ENCODE measurements around the gene ZNF565.
"Not testable (repeated sequence)": the region's sequence is repeated elsewhere in the genome, so short reads cannot be mapped to it uniquely, and the experiment has no call there.

Gene ZNF565

GRCh38 chr19:36149673-36150406, 64.6 kb downstream of the ZNF565 start:
- DNase-seq = no peak

DNA sequence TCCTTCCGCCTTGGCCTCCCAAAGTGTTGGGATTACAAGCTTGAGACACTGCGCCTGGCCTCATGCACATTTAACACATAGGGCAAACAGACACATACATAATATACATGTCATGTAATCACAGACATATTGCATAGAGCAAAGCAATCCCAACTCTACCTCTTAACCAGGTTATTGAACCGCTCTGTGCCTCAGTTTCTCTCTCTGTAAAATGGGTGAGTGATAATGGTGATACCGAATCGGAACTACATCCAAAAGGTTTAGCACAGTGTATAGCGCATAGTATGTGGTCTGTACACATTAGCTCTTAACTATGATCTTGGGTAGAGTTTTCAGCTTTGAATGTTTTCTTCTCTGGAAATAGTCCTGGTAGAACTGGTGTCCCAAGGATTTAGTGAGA, 69.8 kb downstream of the ZNF565 start:
- DNase-seq = no peak

DNA sequence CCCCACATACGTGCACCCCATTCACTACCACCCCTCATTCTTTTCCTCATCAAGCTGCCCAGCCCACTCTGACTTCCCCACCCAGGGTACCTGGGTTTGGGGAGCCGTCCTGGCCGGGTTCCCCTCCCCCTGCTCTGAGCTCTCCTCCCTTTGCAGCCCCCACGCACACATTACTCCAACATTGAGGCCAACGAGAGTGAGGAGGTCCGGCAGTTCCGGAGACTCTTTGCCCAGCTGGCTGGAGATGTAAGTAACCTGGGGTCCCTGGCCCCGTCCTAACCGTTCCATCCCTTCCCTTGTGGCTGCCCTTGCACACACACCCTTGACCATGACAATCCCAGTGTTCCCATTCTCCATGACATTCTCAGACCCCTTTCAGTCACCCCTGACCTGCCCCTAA, 72.0 kb downstream of the ZNF565 start:
- no peak for DNase-seq

DNA sequence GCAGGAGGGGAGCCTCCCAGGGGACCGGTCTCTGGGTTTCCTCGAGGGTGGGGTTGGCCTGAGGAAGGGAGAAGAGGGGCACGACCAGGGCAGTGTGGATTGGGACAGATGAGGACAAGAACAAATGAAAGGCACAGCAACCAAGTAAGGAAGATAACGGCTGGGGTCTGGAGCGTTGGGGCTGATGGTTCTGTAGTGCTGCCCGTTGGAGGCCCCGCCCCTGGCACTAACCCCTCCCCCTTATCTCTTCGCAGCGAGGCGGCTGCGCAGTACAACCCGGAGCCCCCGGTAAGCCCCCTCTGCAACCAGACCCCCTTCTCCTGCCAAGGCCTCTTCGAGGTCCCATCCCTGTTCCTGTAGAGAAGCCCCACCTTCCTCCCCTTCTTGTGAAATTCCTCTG, 72.4 kb downstream of the ZNF565 start:
- no peak for DNase-seq

GRCh38 chr19:36141039-36141927, 73.2 kb downstream of the ZNF565 start:
- peak; percentile 65 for DNase-seq

DNA sequence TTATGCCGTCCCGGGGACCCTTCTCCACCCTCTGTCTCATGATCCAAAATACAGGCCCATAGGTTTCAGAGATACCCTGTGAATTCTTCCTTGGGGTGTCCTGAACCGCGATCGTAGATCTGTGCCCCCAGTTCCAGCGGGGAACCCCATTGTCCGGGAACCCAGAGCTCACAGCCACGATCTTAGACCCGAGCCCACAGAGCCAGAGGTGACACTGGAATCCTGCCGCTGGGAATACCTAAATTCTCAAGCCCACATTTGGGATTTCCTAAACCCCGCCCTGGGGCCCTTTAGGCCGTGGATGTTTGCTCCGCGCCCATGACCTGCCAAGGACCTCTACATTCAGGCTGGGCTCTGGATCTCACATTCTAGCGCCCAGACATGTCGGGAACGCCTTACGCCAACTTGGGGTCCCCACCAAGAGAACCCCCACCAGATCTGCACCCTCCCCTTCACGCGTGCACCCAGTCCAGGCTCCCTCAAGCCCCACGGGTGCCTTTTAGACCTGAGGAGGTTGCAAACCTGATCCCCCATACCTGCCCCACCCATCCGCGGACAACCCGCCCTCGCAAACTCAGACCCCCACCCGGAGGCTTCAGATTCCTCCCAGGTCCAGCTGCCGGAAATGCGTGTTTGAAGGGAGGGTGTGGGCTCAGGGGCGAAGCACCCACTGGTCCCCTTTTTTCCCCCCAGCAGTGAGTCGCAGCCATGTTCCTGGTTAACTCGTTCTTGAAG, 74.0 kb downstream of the ZNF565 start:
- DNase-seq = no peak

- DNase-seq = peak; percentile 67
These were observed 74.8 kb downstream of the ZNF565 start, which contains the start of gene CAPNS1 for GRCh38 chr19:36139473-36140303. CAPNS1 (plus strand) TSS chr19:36140066; CDS start chr19:36141012, 946 bp downstream.

DNA sequence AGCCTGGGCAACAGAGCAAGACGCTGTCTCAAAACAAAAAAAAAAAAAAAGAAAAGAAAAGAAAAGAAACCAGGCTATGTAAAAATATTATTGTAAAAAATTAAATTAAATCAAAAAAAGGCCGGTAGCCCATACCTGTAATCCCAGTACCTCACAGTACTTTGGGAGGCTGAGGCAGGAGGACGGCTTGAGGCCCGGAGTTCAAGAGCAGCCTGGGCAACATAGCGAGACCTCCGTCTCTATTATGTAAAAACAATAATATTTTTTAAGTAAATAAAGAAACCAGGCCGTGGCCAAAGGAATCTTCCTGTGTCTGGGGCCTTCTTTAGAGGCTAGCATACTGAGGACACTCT, 75.4 kb downstream of the ZNF565 start:
- no peak for DNase-seq

DNA sequence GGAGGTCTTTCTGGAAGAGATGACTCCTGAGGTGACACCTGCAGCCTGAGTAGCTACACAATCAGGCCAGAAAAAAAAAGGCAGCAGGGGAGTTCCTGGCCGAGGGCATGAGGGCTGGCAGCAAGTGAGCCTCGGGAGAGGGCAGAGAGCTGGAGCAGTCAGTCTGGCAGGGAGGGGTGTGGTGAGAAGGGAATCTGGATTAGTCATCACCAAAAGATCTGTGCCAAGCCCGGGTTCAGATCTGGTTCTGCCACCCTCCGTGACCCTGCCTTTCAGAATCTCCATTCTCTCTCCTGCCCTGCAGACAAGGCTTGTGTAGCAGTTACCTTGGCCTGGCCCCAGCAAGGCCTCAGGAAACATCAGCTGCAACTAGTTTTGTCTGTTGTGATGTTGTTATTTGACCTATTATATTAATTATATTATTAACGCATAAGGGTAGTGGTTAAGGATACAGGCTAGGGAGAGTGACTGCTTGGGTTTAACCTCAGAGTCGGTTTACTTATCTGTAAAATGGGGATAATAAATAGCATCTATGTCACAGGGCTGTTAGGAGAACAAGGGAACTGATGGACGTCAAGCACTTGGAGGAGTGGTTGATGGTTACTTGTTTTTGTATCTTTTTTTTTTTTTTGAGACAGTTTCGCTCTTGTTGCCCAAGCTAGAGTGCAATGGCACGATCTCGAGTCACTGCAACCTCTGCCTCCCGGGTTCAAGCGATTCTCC, 77.3 kb downstream of the ZNF565 start:
- no peak for DNase-seq

- DNase-seq = not testable (repeated sequence)
These were observed 79.6 kb downstream of the ZNF565 start for GRCh38 chr19:36134867-36135266.

Data from NCI-H187 treated with DMSO at 0.1 percent for 48 hours (cell line).